Stimulated activated CD8-positive, alpha-beta memory T cell treated with anti-CD3 and anti-CD28 coated beads, Interleukin-12 subunit alpha, Interleukin-12 subunit beta, amount 100 ng/mL, for 24 hours (primary cell): ENCODE data around the gene ABHD17B.
"Not testable (repeated sequence)": the region's sequence is repeated elsewhere in the genome, so short reads cannot be mapped to it uniquely, and the experiment has no call there.

Experiments used
- DNase-seq: peaks from one replicate; pipeline ENCODE4 v3.0.0-alpha.2; 2020; ENCODE audit errors: extremely low read depth

Gene ABHD17B

DNA sequence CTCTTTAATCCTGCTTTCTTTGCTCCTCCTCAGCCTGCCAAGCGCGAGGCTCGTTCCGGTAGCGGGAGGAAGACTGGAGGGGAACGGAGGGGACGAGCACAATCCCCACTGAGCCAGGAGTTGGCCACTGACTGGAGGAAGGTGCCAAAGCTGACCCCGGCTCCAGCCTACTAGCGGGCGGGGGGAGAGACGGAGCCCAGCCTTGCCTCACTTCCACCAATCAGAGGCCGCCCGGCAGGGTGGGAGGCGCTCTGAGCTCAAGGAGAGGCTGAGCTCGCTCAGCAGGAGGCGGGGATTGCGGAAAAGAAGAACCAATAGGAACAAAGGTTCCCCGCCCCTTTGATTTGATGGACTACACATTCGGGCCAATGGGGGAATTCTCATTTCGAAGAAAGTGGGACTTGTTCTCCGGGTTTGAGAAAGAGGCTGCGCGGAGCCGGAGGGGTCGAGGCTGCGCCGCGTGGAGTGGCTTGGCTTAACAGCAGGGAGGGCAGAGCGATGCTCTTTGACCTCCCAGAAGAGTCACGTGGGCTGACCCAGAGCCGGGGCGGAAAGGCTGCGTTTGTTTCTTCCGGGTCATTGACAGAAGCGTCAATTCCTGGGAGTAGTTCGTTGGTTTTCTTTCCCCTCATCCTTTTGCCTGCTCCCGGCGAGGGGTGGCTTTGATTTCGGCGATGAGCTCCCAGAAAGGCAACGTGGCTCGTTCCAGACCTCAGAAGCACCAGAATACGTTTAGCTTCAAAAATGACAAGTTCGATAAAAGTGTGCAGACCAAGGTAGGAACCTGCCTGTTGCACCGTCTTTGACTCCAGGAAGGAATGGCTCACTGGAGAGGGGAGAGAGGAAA, at the start of gene ABHD17B, which contains the start of gene C9orf85:
TSS of gene ABHD17B (minus strand) at position 133 of the 847 bp plus-strand sequence. CDS start 36,113 bp downstream, outside the sequence.
TSS of gene C9orf85 (plus strand) at position 579 of the 847 bp plus-strand sequence. CDS start at position 675, 96 bp downstream.
- peak; percentile 94 for DNase-seq

DNA sequence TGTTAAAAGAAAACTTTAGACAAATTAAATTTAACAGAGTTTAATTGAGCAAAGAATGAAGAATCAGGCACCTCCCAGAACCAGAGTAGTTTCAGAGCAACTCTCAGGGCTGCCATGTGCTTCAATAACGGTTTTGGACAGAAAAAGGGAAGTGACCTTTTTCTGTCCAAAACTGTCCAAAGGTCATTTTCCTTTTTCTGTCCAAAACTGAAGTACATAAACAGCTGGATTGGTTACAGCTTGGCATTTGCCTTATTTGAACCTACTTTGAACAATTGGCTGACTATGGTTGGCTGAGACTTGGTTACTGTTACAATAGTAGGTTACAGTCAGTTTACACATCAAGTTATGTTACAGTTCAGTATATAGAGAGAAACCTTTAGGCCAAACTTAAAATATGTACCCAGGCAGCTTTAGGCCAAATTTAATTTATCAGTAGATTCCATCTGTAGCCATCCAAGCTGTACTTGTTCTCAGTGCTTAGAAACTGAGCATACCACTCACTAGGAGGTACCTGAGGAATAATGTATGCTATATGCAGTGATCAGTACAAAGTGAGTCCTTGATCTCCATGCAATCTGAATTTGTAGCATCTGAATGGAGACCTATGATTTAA, 44.4 kb upstream of the ABHD17B start:
- DNase-seq, result no peak

DNA sequence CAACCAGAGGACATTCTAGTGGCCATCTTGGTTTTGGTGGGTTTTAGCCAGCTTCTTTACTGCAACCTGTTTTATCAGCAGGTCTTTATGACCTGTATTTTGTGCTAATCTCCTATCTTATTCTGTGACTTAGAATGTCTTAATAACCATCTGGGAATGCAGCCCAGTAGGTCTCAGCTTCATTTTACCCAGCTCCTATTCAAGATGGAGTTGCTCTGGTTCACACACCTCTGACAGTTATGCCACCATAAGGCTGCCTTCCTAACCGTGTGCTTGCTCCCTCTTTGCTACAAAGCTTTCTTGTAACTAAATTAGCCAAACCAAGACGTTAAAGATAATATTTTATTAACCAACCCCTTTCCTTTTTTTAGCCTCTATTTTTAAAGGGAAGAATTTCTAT, 43.7 kb upstream of the ABHD17B start:
- DNase-seq, result not testable (repeated sequence)

DNA sequence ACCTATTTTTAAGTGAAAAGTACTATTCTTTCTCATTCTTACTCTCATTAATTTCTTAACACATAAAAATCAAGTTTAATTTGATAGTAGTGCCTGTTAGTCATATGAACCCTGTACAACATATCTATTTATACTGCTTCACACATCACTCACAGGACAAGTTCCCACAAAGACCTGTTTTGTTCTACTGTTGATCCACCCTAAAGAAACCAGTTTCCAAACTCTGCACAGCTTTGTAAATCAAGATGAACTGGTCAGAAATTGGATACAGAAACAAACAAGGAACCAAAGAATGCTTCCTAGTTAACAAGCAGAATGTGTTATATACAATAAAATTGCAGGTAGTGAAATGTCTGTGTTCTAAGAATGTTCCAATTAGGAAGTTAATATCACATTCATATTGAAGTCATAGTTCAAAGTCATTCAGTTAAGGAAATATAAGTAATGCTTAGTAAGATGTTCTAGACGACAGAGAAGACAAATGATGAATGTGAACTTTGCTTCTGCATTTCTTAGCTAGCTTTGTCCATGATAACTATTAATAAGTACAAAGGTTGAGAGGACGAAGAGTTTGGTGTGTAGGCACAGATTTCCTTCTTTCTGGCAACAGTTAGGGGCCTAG, 33.9 kb upstream of the ABHD17B start:
- DNase-seq, result no peak

DNA sequence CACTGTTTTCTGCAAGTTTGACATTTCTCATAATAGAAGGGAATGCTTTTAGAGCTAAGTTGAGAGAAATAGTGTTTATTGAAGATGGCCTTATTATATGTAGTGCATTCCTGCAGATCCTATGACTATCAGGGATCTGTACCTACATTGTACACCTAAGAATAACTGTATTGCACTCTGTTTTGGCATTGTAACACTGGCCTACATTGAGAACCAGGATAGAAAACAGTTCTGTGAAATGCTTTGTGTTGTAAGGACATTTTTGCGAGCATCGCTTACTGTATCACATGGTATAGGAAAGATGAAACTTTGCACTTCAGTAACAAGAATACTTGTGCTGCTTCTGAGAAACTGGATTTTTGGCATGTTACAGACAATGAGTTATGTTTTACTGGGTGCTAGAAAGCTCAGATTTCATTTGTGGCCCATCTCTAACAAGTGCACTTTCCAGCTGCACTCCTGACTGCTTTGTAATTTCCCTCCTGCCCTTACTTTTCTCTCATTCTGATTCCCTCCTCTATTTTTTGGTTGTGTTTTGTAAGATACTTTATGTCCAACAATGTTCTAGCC, 31.1 kb upstream of the ABHD17B start:
- no peak for DNase-seq

DNA sequence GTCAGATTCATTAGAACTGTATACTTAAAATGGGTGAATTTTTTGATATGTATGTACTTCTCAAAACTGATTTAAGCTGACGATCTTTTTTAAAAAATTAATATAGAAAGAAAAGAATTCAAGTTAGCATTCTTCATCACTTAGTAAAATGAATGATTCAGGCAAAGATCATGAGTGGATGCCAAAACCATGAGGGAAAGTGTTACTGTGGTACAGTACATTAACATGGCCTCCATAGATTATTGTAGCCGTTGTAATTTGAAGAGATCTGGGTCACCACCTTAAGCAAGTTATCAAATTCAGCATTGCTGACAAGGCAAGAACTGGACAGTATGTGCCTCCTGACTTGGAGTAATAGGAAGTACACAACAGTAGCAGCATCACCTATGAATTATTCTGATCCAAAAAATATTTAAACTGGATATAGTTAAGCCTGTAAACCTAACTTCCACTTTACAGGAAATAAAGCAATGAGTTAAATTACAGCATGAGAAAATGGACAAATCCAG, 30.1 kb upstream of the ABHD17B start:
- DNase-seq, result no peak

DNA sequence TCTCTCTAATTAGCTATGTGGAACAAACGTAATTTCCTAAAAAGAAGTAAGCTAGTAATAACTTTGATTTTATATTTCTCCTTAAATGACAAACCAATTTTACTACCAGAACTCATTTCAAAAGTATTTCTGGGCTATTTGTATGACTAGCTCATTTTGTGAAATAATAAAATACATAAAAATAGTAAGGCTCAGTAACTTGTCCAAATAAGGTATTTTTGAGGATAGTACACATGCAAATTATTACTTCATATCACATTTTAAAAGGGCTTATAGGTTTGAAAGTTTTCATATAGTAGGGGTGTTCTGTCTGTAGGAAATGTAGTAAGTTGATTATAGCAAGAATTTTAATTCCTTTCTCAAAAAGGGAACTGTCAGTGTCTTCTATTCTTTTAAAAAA, 26.9 kb upstream of the ABHD17B start:
- no peak for DNase-seq

DNA sequence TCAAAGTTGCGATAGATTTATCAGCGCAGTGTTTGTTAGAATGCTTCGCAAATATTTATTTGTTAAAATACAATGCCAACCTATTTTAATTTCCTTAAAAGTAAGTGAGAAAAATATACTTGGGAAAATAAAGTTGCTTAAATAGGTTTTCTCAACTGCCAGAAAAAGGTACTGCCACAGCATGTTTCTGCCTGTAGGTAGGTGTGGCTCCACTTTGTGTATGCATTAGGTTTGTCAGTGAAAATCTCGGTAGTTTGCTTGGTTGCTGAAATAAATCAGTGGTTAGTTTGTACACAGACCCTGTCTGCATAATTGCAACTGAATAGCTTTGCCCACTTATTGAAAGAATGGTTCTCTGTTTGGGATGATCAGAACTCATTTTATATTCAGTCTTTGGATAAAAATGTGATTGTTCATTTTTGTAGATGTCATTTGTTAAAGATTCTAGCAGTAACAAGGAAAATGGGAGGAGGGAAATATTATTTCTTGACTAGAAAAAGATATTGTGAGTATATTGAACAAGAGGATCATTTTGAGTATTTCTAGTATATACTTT, 26.2 kb upstream of the ABHD17B start:
- no peak for DNase-seq

DNA sequence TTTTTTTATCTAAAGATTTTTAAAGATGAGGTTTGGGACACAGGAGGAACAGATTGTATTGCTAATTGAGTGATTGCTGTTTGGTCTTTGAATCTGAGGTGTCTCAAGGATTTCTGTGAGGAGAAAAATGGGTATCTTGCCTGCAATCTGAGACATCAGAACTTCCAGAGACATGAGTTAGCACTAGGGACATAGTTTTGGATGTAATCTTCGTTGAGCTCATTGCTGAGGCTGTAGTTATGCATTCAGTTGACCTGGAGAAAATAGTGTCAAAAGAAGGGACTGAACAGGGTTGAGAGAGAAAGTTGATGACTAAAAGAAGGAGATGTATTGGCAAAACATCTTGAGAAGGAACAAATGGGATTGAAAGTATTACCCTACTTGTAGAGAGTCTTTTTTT, 25.1 kb upstream of the ABHD17B start:
- DNase-seq, result no peak

DNA sequence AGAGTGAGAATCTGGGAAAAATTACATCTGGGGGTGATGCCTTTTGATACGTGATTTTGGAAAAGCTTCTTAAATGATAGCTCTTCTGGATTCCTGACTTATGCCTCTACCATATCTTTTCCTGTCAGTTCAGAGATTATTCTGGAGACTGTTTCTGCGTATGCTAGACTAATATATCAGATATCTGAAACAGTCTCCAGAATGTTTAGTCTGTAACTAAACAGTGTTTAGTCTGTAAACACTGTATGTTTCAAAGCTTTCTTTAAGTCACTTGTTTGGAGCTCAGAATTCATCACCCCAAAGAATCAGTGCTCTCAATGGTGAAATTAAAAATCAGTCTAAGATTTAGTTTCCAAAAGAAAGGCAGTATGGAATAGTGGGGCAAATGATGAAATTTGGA, 20.2 kb upstream of the ABHD17B start:
- no peak for DNase-seq

DNA sequence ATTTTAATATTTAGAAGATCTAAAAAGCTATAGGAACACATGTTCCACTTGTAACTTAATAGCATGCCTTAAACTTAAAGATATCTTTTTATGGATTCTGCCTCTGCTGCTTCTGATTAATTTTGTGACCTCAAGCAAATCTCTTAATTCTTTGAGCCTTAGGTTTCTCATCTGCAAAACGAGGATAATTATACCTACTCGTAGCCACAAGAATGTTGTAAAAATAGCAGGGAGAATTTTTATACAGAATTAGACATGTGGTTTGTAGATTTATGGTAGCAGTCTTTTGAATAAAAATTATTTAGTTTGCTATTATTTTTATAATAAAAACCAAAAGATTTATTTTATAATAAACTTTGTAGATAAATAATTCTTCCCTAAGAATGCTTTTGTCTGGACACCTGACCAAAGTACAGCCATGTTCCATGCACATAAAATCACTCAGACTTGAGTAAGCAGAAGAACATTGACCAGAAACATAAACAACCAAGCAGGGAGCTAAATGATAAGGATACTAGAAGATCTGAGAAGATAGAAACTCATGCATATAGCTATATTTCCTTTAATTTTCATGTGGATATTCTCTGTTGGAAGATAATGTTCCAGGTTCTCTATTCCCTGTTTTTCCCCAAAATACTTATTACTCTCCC, 18.9 kb upstream of the ABHD17B start:
- no peak for DNase-seq

DNA sequence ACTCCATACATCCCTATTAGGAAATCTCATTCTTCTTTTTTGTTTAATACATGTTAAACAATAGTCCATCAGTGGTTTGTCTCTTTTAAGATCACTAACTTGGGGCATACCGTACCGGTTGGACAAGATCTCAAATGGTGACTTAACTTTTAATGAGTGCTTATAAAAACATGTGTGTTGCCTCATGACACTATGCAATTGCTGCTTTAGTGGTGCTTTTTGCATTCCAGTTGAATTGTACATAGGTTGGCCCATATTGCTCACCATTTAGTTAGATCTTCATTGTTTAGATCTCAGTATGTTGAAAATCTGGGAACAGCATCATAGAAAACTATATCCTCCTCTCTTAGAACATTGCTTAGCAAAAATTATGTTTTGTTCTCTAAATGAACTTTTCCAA, 18.2 kb upstream of the ABHD17B start:
- no peak for DNase-seq

DNA sequence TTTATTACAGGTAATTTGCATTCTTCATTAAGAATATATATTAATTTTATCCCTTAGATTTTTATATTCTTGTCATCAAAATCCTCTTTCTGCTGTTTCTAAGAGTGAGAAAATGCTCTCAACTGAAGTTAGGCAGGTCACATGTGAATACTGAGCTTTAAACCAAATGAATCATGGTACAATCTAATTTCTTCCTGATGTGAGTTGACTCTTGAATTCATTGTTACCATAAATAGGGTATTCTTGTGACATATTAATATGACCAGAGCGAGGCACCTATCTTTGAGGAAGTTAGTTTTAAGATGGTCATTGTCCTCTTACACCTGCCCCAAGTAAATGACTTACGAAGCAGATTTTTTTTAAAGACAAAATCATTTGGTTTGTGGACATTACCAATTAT, 17.8 kb upstream of the ABHD17B start:
- DNase-seq, result no peak

DNA sequence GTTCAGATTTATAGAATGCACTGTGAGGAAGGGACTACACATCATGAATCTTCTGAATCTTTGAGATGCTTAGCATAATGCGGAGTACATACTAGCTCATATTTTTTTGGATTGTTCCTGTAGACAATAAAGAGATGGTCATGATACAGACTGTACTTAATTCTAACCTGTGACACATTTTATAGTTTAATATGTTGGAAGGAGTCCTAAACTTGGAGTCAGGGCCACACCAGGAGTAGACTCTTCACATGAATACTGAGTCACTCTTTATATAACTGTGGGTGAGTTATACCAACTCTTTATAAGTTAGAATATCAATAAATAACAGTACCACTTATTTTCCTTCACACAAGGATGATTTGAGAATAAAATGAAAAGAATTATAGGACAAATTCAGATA, 17.4 kb upstream of the ABHD17B start:
- DNase-seq, result no peak

DNA sequence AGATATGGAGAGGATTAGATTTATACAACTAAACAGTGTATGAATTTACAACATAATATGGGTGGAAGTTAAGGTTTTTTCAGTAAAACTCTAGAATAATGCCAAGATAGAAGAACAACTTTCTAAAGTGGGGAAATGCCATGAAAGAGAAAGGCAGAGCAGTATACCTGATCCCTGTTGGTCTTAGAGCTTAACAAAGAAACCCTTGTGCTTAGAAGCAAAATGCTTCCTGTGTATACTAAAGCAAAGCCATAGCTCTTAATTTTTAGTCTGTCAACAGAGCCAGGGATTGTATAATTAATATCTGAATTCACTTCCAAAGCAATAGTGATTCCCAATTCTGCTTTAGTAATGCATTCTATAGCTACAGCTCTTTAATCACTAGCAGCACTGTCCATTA, 14.8 kb upstream of the ABHD17B start:
- no peak for DNase-seq

DNA sequence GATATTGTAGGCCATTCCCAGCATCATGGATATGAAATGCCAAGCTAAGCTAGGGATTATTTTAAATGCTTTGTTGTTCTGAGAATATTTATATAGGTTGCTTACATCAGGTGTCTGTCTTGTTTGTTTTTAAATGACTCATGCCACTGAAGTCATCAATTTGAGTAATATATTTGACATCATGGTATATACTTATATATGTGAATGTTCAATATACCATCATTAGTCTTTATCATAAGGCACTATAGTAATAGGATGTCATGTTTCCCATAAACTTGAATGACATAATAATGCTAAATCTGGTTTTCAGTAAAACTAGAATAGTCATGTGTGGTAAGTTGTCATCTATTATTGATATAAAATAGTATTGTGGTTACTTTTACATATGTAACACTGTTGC, 13.6 kb upstream of the ABHD17B start:
- DNase-seq, result no peak

DNA sequence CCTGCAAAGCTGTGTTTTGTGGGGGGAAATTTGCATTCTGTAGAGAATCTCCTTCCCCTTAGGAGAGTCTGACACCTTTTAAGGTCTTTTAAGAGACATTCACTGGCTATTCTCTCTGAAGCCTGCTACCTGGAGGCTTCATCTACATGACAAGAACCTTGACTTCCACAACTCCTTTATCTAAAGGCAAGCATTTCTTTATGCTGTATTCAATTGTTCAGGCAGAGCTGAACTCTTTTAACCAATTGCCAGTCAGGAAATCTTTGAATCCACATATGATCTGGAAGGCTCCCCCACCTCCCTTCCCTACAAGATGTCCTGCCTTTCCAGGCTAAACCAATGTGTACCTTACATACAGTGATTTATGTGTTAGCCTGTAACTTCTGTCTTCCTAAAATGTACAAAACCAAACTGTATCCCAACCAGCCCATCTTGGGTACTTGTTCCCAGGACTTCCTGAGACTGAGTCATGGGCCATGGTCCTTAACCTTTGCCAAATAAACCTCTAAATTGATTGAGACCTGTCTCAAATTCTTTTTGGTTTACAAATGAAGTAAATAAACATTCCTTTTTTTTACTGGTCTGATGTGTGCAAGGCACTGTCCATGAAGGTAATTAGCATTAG, 10.3 kb upstream of the ABHD17B start:
- no peak for DNase-seq

DNA sequence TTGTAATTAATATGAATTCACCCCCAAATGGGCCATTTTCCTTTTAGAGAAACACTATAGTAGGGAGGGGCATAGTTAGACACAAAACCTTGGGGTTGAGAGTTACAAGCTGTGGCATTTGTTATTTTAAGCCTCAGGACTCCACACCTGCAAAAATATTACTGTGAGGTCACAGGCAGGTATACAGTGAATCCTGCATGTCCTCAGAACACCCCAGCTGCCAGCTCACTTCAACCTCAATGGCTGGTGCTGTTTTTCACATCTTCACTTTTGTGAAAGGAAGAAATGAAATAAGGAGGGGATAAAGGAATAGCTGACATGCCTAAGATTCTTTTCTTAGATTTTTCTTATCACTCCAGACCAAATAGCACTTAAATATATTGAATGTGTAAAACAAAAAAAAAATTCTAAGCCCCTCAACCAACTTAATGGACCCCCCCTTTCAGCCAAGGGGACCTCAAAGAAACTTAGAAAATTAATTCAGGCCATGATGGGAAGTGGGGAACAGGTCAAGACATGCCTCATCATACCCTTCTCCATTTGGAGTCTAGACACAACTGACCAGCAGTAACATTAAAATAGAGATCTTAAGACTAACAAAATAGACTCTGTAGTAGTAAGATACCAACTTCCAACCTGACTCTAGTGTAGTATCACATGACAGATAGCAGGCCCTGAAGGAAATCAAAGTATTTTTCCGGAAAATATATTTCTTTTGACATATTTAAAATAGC, 9.6 kb upstream of the ABHD17B start:
- no peak for DNase-seq

DNA sequence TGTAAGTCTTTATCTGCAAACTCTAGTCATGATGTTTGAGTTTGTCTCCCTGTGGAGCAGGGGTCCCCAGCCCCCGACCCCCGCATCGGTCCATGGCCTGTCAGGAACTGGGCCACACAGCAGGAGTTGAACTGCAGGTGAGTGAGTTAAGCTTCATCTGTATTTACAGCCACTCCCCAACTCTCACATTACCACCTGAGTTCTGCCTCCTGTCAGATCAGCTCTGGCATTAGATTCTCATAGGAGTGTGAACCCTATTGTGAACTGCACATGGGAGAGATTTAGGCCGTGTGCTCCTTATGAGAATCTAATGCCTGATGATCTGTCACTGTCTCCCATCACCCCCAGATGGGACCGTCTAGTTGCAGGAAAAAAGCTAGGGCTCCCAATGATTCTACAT, 7.4 kb upstream of the ABHD17B start:
- DNase-seq, result no peak

DNA sequence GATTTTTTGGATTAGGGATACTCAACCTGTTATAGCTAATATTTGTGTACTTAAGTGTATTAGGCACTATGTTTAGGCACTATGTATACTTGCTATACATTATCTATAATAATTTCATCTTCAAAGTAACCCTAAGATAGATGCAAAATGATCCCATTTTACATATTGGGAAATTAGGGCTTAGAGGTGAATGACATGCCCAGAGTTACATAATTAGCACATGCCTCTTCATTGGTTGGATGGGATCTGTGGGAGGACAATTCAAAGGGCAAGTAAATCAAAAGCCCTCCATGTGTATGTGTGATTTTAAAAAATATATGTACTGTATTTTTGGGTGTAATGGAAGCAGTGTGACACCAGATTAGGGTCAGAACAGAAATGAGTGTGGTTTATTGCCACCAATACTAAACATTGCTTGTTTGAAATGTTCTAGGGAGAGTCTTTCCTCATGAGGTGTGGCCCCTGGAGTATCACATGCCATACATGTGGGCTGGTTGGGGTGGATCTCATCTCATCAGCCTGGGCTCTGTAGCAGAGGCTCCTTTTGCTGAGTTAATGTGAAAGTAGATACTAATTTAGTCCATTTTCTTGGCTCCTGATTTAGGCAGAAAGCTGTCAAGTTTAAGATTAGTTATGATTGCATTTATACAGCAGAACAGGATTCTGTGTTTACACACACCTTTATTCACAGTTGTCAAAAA, 6.0 kb upstream of the ABHD17B start:
- no peak for DNase-seq
